Measurements from ENCODE around the gene CLINT1.

The CLINT1 gene

GRCh38 chr5:157867751-157868387 lies 8.9 kb upstream of the CLINT1 start:
- Histone ChIP-seq H3K27ac (ENCODE audit: low read depth, low read length, poor library complexity, severe bottlenecking) (no peak overlapping the region), H3K27me3 (ENCODE audit: insufficient read depth, low read length) (no peaks in the 10 kb centered on the region), H3K36me3 (ENCODE audit: insufficient read depth, low read length) (no peaks in the 10 kb centered on the region), H3K79me2 (ENCODE audit: insufficient read depth, low read length) (no peaks in the 10 kb centered on the region), H3F3A (ENCODE audit: insufficient read depth, low read length) (no peaks in the 10 kb centered on the region), H3K9ac (ENCODE audit: low read length) (no peak overlapping the region), H3K9me2 (ENCODE audit: low read depth, low read length) (no peaks in the 10 kb centered on the region), H3K4me1 (ENCODE audit: insufficient read depth, low read length, severe bottlenecking) (peaks cover 22% of the 10 kb centered on the region), H3K4me2 (ENCODE audit: low read length) (no peak overlapping the region), H2AFZ (ENCODE audit: low read length) (no peak overlapping the region), H3K9me3 (ENCODE audit: low read length) (no peaks in the 10 kb centered on the region), H4K20me1 (ENCODE audit: insufficient read depth, low read length) (no peaks in the 10 kb centered on the region), H3K4me3 (ENCODE audit: low read depth, low read length, poor library complexity, severe bottlenecking) (no peak overlapping the region)
- no peak for TF ChIP-seq CTCF (IDR thresholded peaks at IDR 0.05; ENCODE audit: low read length)
- TF ChIP-seq EZH2 (IDR thresholded peaks at IDR 0.05; ENCODE audit: borderline replicate concordance, low read length): no peak

- no peaks in the 10 kb centered on the region for H3K36me3 ChIP-seq (ENCODE audit: insufficient read depth, low read length)
- H3K27me3 ChIP-seq (ENCODE audit: insufficient read depth, low read length): no peaks in the 10 kb centered on the region
- H4K20me1 ChIP-seq (ENCODE audit: insufficient read depth, low read length): no peaks in the 10 kb centered on the region
- peak overlapping the region; percentile 1 for H3K27ac ChIP-seq (ENCODE audit: low read depth, low read length, poor library complexity, severe bottlenecking)
- no peak overlapping the region for H3K9ac ChIP-seq (ENCODE audit: low read length)
- H3F3A ChIP-seq (ENCODE audit: insufficient read depth, low read length): peaks cover under 1% of the 10 kb centered on the region
- TF ChIP-seq EZH2 (IDR thresholded peaks at IDR 0.05; ENCODE audit: borderline replicate concordance, low read length) (no peak), CTCF (IDR thresholded peaks at IDR 0.05; ENCODE audit: low read length) (no peak)
- no peaks in the 10 kb centered on the region for H3K9me2 ChIP-seq (ENCODE audit: low read depth, low read length)
- no peaks in the 10 kb centered on the region for H3K79me2 ChIP-seq (ENCODE audit: insufficient read depth, low read length)
- H3K4me2 ChIP-seq (ENCODE audit: low read length): no peak overlapping the region
- H3K4me3 ChIP-seq (ENCODE audit: low read depth, low read length, poor library complexity, severe bottlenecking): no peak overlapping the region
- H3K4me1 ChIP-seq (ENCODE audit: insufficient read depth, low read length, severe bottlenecking): peaks cover 35% of the 10 kb centered on the region
- no peak overlapping the region for H2AFZ ChIP-seq (ENCODE audit: low read length)
- H3K9me3 ChIP-seq (ENCODE audit: low read length): no peaks in the 10 kb centered on the region
Observed at GRCh38 chr5:157866536-157866935, 7.6 kb upstream of the CLINT1 start.

- Histone ChIP-seq H3F3A (ENCODE audit: insufficient read depth, low read length) (peaks cover 8% of the 10 kb centered on the region), H3K9ac (ENCODE audit: low read length) (no peak overlapping the region), H3K4me3 (ENCODE audit: low read depth, low read length, poor library complexity, severe bottlenecking) (no peak overlapping the region), H3K36me3 (ENCODE audit: insufficient read depth, low read length) (no peaks in the 10 kb centered on the region), H3K4me1 (ENCODE audit: insufficient read depth, low read length, severe bottlenecking) (peaks cover 43% of the 10 kb centered on the region), H3K9me3 (ENCODE audit: low read length) (no peaks in the 10 kb centered on the region), H4K20me1 (ENCODE audit: insufficient read depth, low read length) (no peaks in the 10 kb centered on the region), H3K9me2 (ENCODE audit: low read depth, low read length) (no peaks in the 10 kb centered on the region), H3K27me3 (ENCODE audit: insufficient read depth, low read length) (no peaks in the 10 kb centered on the region), H2AFZ (ENCODE audit: low read length) (no peak overlapping the region), H3K4me2 (ENCODE audit: low read length) (no peak overlapping the region), H3K79me2 (ENCODE audit: insufficient read depth, low read length) (no peaks in the 10 kb centered on the region), H3K27ac (ENCODE audit: low read depth, low read length, poor library complexity, severe bottlenecking) (peak overlapping the region; percentile 35)
- no peak for TF ChIP-seq CTCF (IDR thresholded peaks at IDR 0.05; ENCODE audit: low read length)
- no peak for TF ChIP-seq EZH2 (IDR thresholded peaks at IDR 0.05; ENCODE audit: borderline replicate concordance, low read length)
Observed at GRCh38 chr5:157865781-157866180, 6.8 kb upstream of the CLINT1 start.

Measured in OCI-LY1 (cell line).